Adrenal gland (tissue), 19 donors: ENCODE data around the gene SLC25A17. TPM values are rescaled to one million over a fixed set of nuclear protein-coding genes. Genes with fewer than 3 reads are reported as not detected.
"Not testable (repeated sequence)": the region's sequence is repeated elsewhere in the genome, so short reads cannot be mapped to it uniquely, and the experiment has no call there.

Source experiments
- DNase-seq, 7 donors: peaks; one replicate each; pipeline ENCODE4 v3.0.0-alpha.2; 2019 to 2020
- H3K27ac ChIP-seq, 5 donors: fragments of 200-600 bp; sonication (generic) in 4 of 5; 1 replicate in 3 of 5; 2 replicates in 2 of 5; pipeline versions ENCODE4 v1.5.1 to v1.8.0; 2016 to 2020; ENCODE audit warnings: mild to moderate bottlenecking in 1 of 5
- H3K27me3 ChIP-seq: fragments of 200-600 bp; 2 replicates; pipeline ENCODE4 v1.8.0; 2021
- H3K36me3 ChIP-seq, 2 donors: fragments of 200-600 bp; replicated peaks in 1 of 2; 1 replicate in 1 of 2; 2 replicates in 1 of 2; pipeline versions ENCODE4 v1.5.1 to v1.8.0; 2018 to 2022
- H3K4me1 ChIP-seq, 2 donors: fragments of 200-600 bp; replicated peaks in 1 of 2; 1 replicate in 1 of 2; 2 replicates in 1 of 2; pipeline versions ENCODE4 v1.5.1 to v1.8.0; 2018 to 2021
- H3K4me3 ChIP-seq, 4 donors: fragments of 200-600 bp; sonication (generic) in 3 of 4; one replicate each; pipeline ENCODE4 v1.5.1; 2016 to 2018
- H3K9me3 ChIP-seq, 3 donors: fragments of 200-600 bp; sonication (generic) in 1 of 3; replicated peaks in 1 of 3; 1 replicate in 2 of 3; 2 replicates in 1 of 3; pipeline versions ENCODE4 v1.5.1 to v1.8.0; 2016 to 2021
- CTCF ChIP-seq, 6 experiments: fragments of 450-650 bp in 4 of 6; fragments of 200-600 bp in 2 of 6; sonication (generic) in 1 of 6; IDR thresholded peaks; 1 replicate in 5 of 6; 2 replicates in 1 of 6; pipeline versions ENCODE4 v1.5.1 to v1.8.0; 2016 to 2021; ENCODE audit warnings: antibody characterized with exemption in 6 of 6, mild to moderate bottlenecking in 2 of 6, moderate library complexity in 1 of 6
- POLR2A ChIP-seq, 2 donors: fragments of 450-650 bp; IDR thresholded peaks; one replicate each; pipeline ENCODE4 v1.6.1; 2017; ENCODE audit warnings: antibody characterized with exemption in 2 of 2, mild to moderate bottlenecking in 2 of 2, moderate library complexity in 1 of 2
- WGBS, 4 donors: extraction: QIAGEN DNeasy Blood & Tissue Kit in 2 of 4; methylation state at CpG; one replicate each; pipeline versions ENCODE4 v1.1.5 to v1.1.7; 2013 to 2017; 5-methylcytosine and 5-hydroxymethylcytosine counted together
- intact Hi-C, 2 donors: fragments of 100-400 bp; cut with DNase I; formaldehyde crosslinking; loops; one replicate each; pipeline versions ENCODE4 v1.14.1 to v1.15.0; 2022 to 2023
- long read RNA-seq, 10 donors: library from polyadenylated mRNA in 3 of 10; unstranded in 2 of 10; stranded (forward) in 1 of 10; transcript quantifications; one replicate each; pipeline ENCODE4 v2.0.0 and lab custom pipeline, GENCODE V29; 2021 to 2026
- polyA plus RNA-seq, 3 donors: library from polyadenylated mRNA; stranded (reverse); fragments of 200-250 nt in 2 of 3; fragments of 350-450 nt in 1 of 3; fragmentation: Illumina TruSeq in 1 of 3; extraction: RNeasy Lipid Tissue Mini Kit (QIAGEN cat#74804) in 1 of 3; gene quantifications; one replicate each; pipeline ENCODE4 v1.2.3, GENCODE V29; 2013 to 2014
- total RNA-seq, 9 donors: library from RNA; depleted of rRNA in 4 of 9; stranded (reverse); fragments of >200 nt in 4 of 9; fragments of 120-200 nt in 1 of 9; fragmentation: NEBNext Ultra II Directional in 1 of 9; extraction: Animal tissue kit (Norgen Biotek cat#: 25700) in 1 of 9; gene quantifications; one replicate each; pipeline versions ENCODE4 v1.1.0 to v1.2.4, GENCODE V29; 2013 to 2023
- donor health status: healthy with polysubstance abuse.
- donor health status: Bipolar disorder and iron deficiency.
- donor health status: DM: yes; HTN: yes; CAD: no.
- donor health status: DM: no; HTN: no; CAD: no.
- donor health status: DM: no; HTN: no; CAD: no.
- donor health status: DM: yes; HTN: yes; CAD: no.

The SLC25A17 gene
- total RNA-seq (10 to 100 TPM; 18.3 to 40.8 (median 22.4) TPM), polyA plus RNA-seq (10 to 100 TPM; 13.2 to 31.6 (median 18.2) TPM)
- long read RNA-seq, donor 1, transcript SLC25A17-210 (9 exons, 2,262 nt), result major isoform, 5 of 8 reads
- long read RNA-seq, donor 1, partial matches to known transcripts, result 0 of 8 reads
- long read RNA-seq, donor 1, other reads (novel, unspliced or antisense), result 0 of 8 reads
- long read RNA-seq, donor 2, partial matches to known transcripts, result 0 of 4 reads
- long read RNA-seq, donor 2, other reads (novel, unspliced or antisense), result 0 of 4 reads
- long read RNA-seq, donor 3, transcript SLC25A17-210 (9 exons, 2,262 nt), result major isoform, 6 of 6 reads
- long read RNA-seq, donor 3, partial matches to known transcripts, result 0 of 6 reads
- long read RNA-seq, donor 3, other reads (novel, unspliced or antisense), result 0 of 6 reads
- long read RNA-seq, donor 4, transcript SLC25A17-210 (9 exons, 2,262 nt), result major isoform, 15 of 16 reads
- long read RNA-seq, donor 4, partial matches to known transcripts, result 0 of 16 reads
- long read RNA-seq, donor 4, other reads (novel, unspliced or antisense), result 1 of 16 reads
- long read RNA-seq, donor 5, transcript SLC25A17-210 (9 exons, 2,262 nt), result major isoform, 35 of 45 reads
- long read RNA-seq, donor 5, partial matches to known transcripts, result 0 of 45 reads
- long read RNA-seq, donor 5, other reads (novel, unspliced or antisense), result 7 of 45 reads
- long read RNA-seq, donor 6, transcript SLC25A17-210 (9 exons, 2,262 nt), result major isoform, 16 of 18 reads
- long read RNA-seq, donor 6, partial matches to known transcripts, result 0 of 18 reads
- long read RNA-seq, donor 6, other reads (novel, unspliced or antisense), result 2 of 18 reads
- long read RNA-seq, donor 7, partial matches to known transcripts, result 0 of 2 reads
- long read RNA-seq, donor 7, other reads (novel, unspliced or antisense), result 0 of 2 reads
- long read RNA-seq, donor 8, transcript SLC25A17-210 (9 exons, 2,262 nt), result major isoform, 10 of 10 reads
- long read RNA-seq, donor 8, partial matches to known transcripts, result 0 of 10 reads
- long read RNA-seq, donor 8, other reads (novel, unspliced or antisense), result 0 of 10 reads
- long read RNA-seq, donor 9, partial matches to known transcripts, result 0 of 3 reads
- long read RNA-seq, donor 9, other reads (novel, unspliced or antisense), result 0 of 3 reads
- long read RNA-seq, donor 10, transcript SLC25A17-210 (9 exons, 2,262 nt), result major isoform, 5 of 5 reads
- long read RNA-seq, donor 10, partial matches to known transcripts, result 0 of 5 reads
- long read RNA-seq, donor 10, other reads (novel, unspliced or antisense), result 0 of 5 reads

GRCh38 chr22:40818747-40819598 lies at the start of gene SLC25A17:
TSS of gene SLC25A17 (minus strand) at chr22:40819346. CDS start at chr22:40819248, 98 bp downstream.
- WGBS, 4 donors, result 1% methylated on average over 21 to 61 of the region's 61 CpGs
- peak in 1 of 2 donors; percentile 39 for TF ChIP-seq POLR2A (IDR thresholded peaks at IDR 0.05)
- peak; percentile 8 to 61 (median 38) for TF ChIP-seq CTCF (IDR thresholded peaks at IDR 0.05)
- Histone ChIP-seq H3K9me3 (no peaks in the 10 kb centered on the region), H3K4me3 (peak within 1 kb of the TSS; percentile 54 to 100 (median 94)), H3K4me1 (peaks cover 12 to 26% of the 10 kb centered on the region in 2 donors), H3K36me3 (peaks cover 0 to under 1% of the 10 kb centered on the region in 2 donors), H3K27me3 (no peaks in the 10 kb centered on the region), H3K27ac (peak within 1 kb of the TSS; percentile 59 to 88 (median 72))
- intact Hi-C loops, result loop anchor here in 1 of 2 donors (10.0 kb wide), 1 partner anchor 76 kb away; no protein-coding TSS in a partner anchor
- DNase-seq, result peak; percentile 87 to 92 (median 89)

GRCh38 chr22:40868379-40868778 lies 49.2 kb upstream of the SLC25A17 start:
- H3K9me3 ChIP-seq, intact Hi-C loops, H3K4me3 ChIP-seq, DNase-seq, H3K27ac ChIP-seq, H3K27me3 ChIP-seq, H3K4me1 ChIP-seq: not testable (repeated sequence)
- WGBS, 4 donors, result 88 to 99% (median 91%) methylated on average over 5 to 6 of the region's 6 CpGs
- H3K36me3 ChIP-seq, result peaks cover 0 to 11% of the 10 kb centered on the region in 2 donors

GRCh38 chr22:40867109-40867508 lies 48.0 kb upstream of the SLC25A17 start:
- intact Hi-C loops, result no loop called here
- H3K36me3 ChIP-seq, result peaks cover 0 to 11% of the 10 kb centered on the region in 2 donors
- H3K9me3 ChIP-seq, result no peaks in the 10 kb centered on the region
- no peak overlapping the region for H3K4me3 ChIP-seq
- no peak for TF ChIP-seq POLR2A (IDR thresholded peaks at IDR 0.05)
- TF ChIP-seq CTCF (IDR thresholded peaks at IDR 0.05), result no peak
- no peak for DNase-seq
- no peaks in the 10 kb centered on the region for H3K27me3 ChIP-seq
- peaks cover 0 to 7% of the 10 kb centered on the region in 2 donors for H3K4me1 ChIP-seq
- 80 to 88% (median 81%) methylated on average over 2 of the region's 2 CpGs for WGBS, 4 donors
- no peak overlapping the region for H3K27ac ChIP-seq

GRCh38 chr22:40862537-40862936 lies 43.4 kb upstream of the SLC25A17 start:
- 91 to 95% (median 94%) methylated on average over 2 of the region's 2 CpGs for WGBS, 4 donors
- intact Hi-C loops, result no loop called here
- TF ChIP-seq POLR2A (IDR thresholded peaks at IDR 0.05), result no peak
- no peak for TF ChIP-seq CTCF (IDR thresholded peaks at IDR 0.05)
- Histone ChIP-seq H3K4me1 (peaks cover 2 to 24% of the 10 kb centered on the region in 2 donors), H3K27me3 (no peaks in the 10 kb centered on the region), H3K36me3 (no peaks in the 10 kb centered on the region), H3K27ac (no peak overlapping the region), H3K4me3 (no peak overlapping the region), H3K9me3 (no peaks in the 10 kb centered on the region)
- DNase-seq, result no peak
